HAP-1 (cell line): ENCODE measurements around the gene PCDHGA6.
"Not testable (repeated sequence)": the region's sequence is repeated elsewhere in the genome, so short reads cannot be mapped to it uniquely, and the experiment has no call there.

Source experiments
- DNase-seq, 2 experiments: peaks; one replicate each; pipeline ENCODE4 v3.0.0-alpha.2; 2016 to 2020; ENCODE audit warnings: low spot score in 2 of 2
- H3K27me3 ChIP-seq: fragments of 250-450 bp; sonication (Bioruptor Pico); 2 replicates; pipeline ENCODE4 v1.5.1; 2020; ENCODE audit warnings: low read depth, mild to moderate bottlenecking, moderate library complexity
- H3K36me3 ChIP-seq: fragments of 250-450 bp; sonication (Bioruptor Pico); replicated peaks from 2 replicates; pipeline ENCODE4 v1.5.1; 2020; ENCODE audit warnings: mild to moderate bottlenecking
- H3K4me1 ChIP-seq: fragments of 250-450 bp; sonication (Bioruptor Pico); 2 replicates; pipeline ENCODE4 v1.5.1; 2020; ENCODE audit warnings: mild to moderate bottlenecking
- H3K4me3 ChIP-seq: fragments of 250-450 bp; sonication (Bioruptor Pico); 2 replicates; pipeline ENCODE4 v1.5.1; 2020; ENCODE audit warnings: mild to moderate bottlenecking, moderate library complexity
- H3K9me3 ChIP-seq: fragments of 250-450 bp; sonication (Bioruptor Pico); 2 replicates; pipeline ENCODE4 v1.5.1; 2020; ENCODE audit warnings: mild to moderate bottlenecking, moderate library complexity
- in situ Hi-C: fragments of 300-500 bp; cut with MboI; formaldehyde crosslinking; loops from 3 replicates; pipeline ENCODE4 v1.14.3; 2020; ENCODE audit warnings: low sequenced_read_pairs, inconsistent platforms, mixed read lengths

Gene PCDHGA6

DNA sequence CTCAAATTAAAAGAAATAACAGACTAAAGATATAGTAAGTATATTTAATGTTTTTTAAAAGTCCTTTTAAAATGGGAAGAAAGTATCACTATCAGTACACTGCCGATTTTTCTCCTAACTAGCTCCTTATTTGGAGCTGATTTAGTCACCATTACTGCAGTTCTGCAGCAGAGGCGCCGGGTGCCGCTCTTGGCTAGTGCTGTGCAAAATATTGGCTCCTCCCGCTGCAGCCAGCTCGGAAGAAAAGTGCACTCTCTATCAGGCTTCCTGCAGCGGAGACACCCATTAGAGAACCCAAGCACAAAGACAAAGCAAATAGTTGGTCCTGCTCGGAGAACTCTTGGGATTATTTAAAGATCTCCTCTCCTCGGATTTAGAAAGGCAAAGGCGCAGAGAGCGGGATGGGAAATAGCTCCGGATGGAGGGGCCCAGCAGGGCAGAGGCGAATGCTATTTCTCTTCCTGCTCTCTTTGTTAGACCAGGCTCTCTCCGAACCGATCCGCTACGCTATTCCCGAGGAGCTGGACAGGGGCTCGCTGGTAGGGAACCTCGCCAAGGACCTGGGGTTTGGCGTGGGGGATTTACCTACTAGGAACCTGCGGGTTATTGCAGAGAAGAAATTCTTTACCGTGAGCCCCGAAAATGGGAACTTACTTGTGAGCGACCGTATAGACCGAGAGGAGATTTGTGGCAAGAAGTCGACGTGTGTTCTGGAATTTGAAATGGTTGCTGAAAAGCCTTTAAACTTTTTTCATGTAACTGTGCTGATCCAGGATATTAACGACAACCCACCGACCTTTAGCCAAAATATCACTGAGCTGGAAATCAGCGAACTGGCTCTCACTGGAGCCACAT, 3.5 kb upstream of the PCDHGA6 start, which contains the start of gene PCDHGB3:
TSS of gene PCDHGB3 (plus strand) at position 249 of the 855 bp plus-strand sequence. CDS start at position 402, 153 bp downstream.
- in situ Hi-C loops: no loop called here
- no peak for DNase-seq
- H3K4me1 ChIP-seq: no peaks in the 10 kb centered on the region
- no peaks in the 10 kb centered on the region for H3K36me3 ChIP-seq
- H3K9me3 ChIP-seq: no peaks in the 10 kb centered on the region
- H3K4me3 ChIP-seq: no peak within 1 kb of the TSS
- no peaks in the 10 kb centered on the region; the same call in 1 of the 2 replicates for H3K27me3 ChIP-seq

GRCh38 chr5:141371572-141372475, 1.9 kb upstream of the PCDHGA6 start:
- Histone ChIP-seq H3K36me3 (no peaks in the 10 kb centered on the region), H3K9me3 (no peaks in the 10 kb centered on the region)
- in situ Hi-C loops: no loop called here

GRCh38 chr5:141374627-141375026, 936 bp downstream of the PCDHGA6 start:
- H3K9me3 ChIP-seq: no peaks in the 10 kb centered on the region
- no peaks in the 10 kb centered on the region for H3K36me3 ChIP-seq
- in situ Hi-C loops: no loop called here
- H3K27me3 ChIP-seq: no peaks in the 10 kb centered on the region; the same call in 1 of the 2 replicates
- no peak for DNase-seq
- no peaks in the 10 kb centered on the region for H3K4me1 ChIP-seq
- H3K4me3 ChIP-seq: no peak overlapping the region

More at GRCh38 chr5:141371572-141372475, 1.9 kb upstream of the PCDHGA6 start:
- Histone ChIP-seq H3K27me3 (no peaks in the 10 kb centered on the region; the same call in 1 of the 2 replicates), H3K4me3 (no peak overlapping the region), H3K4me1 (no peaks in the 10 kb centered on the region)
- no peak for DNase-seq

DNA sequence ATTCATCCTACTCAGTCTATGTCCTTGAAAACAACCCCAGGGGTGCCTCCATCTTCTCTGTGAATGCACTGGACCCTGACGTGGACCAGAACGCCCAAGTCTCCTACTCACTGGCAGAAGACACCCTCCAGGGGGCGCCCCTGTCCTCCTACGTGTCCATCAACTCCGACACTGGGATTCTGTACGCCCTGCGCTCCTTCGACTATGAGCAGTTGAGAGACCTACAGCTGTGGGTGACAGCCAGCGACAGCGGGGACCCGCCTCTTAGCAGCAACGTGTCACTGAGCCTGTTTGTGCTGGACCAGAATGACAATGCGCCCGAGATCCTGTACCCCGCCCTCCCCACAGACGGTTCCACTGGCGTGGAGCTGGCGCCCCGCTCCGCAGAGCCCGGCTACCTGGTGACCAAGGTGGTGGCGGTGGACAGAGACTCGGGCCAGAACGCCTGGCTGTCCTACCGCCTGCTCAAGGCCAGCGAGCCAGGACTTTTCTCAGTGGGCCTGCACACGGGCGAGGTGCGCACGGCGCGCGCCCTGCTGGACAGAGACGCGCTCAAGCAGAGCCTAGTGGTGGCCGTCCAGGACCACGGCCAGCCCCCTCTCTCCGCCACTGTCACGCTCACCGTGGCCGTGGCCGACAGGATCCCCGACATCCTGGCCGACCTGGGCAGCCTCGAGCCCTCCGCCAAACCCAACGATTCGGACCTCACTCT, 1.9 kb downstream of the PCDHGA6 start:
- in situ Hi-C loops, H3K36me3 ChIP-seq, H3K27me3 ChIP-seq, H3K4me3 ChIP-seq, H3K4me1 ChIP-seq, H3K9me3 ChIP-seq: not testable (repeated sequence)
- peak in 1 of 2 experiments; percentile 24 for DNase-seq

- no peaks in the 10 kb centered on the region for H3K9me3 ChIP-seq
- H3K4me1 ChIP-seq: no peaks in the 10 kb centered on the region
- no peak within 1 kb of the TSS for H3K4me3 ChIP-seq
- H3K27me3 ChIP-seq: no peaks in the 10 kb centered on the region
- DNase-seq: no peak
- in situ Hi-C loops: no loop called here
- no peaks in the 10 kb centered on the region for H3K36me3 ChIP-seq
Observed at GRCh38 chr5:141382469-141383294, 9.0 kb downstream of the PCDHGA6 start, which contains the start of gene PCDHGA7. Gene PCDHGA7, plus strand, starts transcription at chr5:141382742. Its CDS starts 158 bp downstream, at chr5:141382900.

GRCh38 chr5:141383345-141383744, 9.7 kb downstream of the PCDHGA6 start:
- no peak overlapping the region for H3K4me3 ChIP-seq
- in situ Hi-C loops: no loop called here
- H3K9me3 ChIP-seq: no peaks in the 10 kb centered on the region
- no peaks in the 10 kb centered on the region for H3K27me3 ChIP-seq
- no peaks in the 10 kb centered on the region for H3K4me1 ChIP-seq
- no peak for DNase-seq
- H3K36me3 ChIP-seq: no peaks in the 10 kb centered on the region

DNA sequence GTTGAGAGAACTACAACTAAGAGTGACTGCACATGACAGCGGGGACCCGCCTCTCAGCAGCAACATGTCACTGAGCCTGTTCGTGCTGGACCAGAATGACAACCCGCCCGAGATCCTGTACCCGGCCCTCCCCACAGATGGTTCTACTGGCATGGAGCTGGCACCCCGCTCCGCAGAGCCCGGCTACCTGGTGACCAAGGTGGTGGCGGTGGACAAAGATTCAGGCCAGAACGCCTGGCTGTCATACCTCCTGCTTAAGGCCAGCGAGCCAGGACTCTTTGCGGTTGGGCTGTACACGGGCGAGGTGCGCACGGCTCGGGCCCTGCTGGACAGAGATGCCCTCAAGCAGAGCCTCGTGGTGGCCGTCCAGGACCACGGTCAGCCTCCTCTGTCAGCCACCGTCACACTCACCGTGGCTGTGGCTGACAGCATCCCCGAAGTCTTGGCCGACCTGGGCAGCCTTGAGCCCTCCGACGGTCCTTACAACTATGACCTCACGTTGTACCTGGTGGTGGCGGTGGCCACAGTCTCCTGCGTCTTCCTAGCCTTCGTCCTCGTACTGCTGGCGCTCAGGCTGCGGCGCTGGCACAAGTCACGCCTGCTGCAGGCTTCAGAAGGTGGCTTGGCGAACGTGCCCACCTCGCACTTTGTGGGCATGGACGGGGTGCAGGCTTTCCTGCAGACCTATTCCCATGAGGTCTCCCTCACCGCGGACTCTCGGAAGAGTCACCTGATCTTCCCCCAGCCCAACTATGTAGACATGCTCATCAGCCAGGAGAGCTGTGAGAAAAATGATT, 11.0 kb downstream of the PCDHGA6 start:
- no peaks in the 10 kb centered on the region for H3K27me3 ChIP-seq
- H3K9me3 ChIP-seq: no peaks in the 10 kb centered on the region
- no peaks in the 10 kb centered on the region for H3K4me1 ChIP-seq
- no peak for DNase-seq
- no peaks in the 10 kb centered on the region for H3K36me3 ChIP-seq
- no peak overlapping the region for H3K4me3 ChIP-seq
- in situ Hi-C loops: no loop called here

DNA sequence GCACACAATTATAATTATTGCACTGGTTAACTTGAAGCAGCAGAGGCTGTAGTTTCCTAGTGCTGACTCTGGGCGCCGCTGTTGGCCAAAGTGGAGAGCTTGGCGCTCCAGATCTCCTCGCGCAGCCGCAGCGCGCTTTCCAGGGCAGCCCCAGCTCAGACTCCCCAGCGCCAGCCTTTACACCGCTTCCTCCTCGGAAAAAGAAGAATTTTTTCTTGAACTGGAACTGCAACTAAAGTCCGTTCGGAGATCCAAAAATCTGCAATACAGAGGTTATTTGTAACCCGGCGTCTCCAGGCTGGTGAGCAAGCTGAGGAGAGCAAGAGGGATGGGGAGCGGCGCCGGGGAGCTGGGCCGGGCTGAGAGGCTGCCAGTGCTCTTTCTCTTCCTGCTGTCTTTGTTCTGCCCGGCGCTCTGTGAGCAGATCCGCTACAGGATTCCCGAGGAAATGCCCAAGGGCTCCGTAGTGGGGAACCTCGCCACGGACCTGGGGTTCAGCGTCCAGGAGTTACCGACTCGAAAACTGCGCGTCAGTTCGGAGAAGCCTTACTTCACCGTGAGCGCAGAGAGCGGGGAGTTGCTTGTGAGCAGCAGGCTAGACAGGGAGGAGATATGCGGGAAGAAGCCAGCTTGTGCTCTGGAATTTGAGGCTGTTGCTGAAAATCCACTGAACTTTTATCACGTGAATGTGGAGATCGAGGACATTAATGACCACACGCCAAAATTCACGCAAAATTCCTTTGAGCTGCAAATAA, 14.0 kb downstream of the PCDHGA6 start, which contains the start of gene PCDHGB4:
TSS of gene PCDHGB4 (plus strand) at position 142 of the 755 bp plus-strand sequence. CDS start at position 329, 187 bp downstream.
- DNase-seq, H3K36me3 ChIP-seq, H3K27me3 ChIP-seq, H3K9me3 ChIP-seq, H3K4me1 ChIP-seq, H3K4me3 ChIP-seq, in situ Hi-C loops: not testable (repeated sequence)

DNA sequence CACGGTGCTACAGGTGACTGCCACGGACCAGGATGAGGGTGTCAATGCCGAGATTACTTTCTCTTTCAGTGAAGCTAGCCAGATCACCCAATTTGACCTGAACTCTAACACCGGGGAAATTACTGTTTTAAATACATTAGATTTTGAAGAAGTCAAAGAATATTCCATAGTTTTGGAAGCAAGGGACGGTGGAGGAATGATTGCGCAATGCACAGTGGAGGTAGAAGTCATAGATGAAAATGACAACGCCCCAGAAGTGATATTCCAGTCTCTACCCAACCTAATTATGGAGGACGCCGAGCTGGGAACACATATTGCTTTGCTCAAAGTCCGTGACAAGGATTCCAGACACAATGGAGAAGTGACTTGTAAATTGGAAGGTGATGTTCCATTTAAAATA, 15.0 kb downstream of the PCDHGA6 start:
- DNase-seq: no peak
- Histone ChIP-seq H3K4me1 (no peaks in the 10 kb centered on the region), H3K4me3 (no peak overlapping the region), H3K9me3 (no peaks in the 10 kb centered on the region), H3K27me3 (no peaks in the 10 kb centered on the region), H3K36me3 (no peaks in the 10 kb centered on the region)
- in situ Hi-C loops: no loop called here

GRCh38 chr5:141389153-141390042, 15.7 kb downstream of the PCDHGA6 start:
- no peaks in the 10 kb centered on the region for H3K4me1 ChIP-seq
- in situ Hi-C loops: no loop called here
- DNase-seq: no peak
- H3K27me3 ChIP-seq: no peaks in the 10 kb centered on the region
- H3K9me3 ChIP-seq: no peaks in the 10 kb centered on the region
- no peaks in the 10 kb centered on the region for H3K36me3 ChIP-seq
- no peak overlapping the region for H3K4me3 ChIP-seq
